GM21717 (cell line): ENCODE results near the gene ARHGAP24.

Source experiments
- ATAC-seq: cut with Tn5 transposase; IDR thresholded peaks from one replicate; pipeline ENCODE4 v1.9.1; 2021; ENCODE audit warnings: mild to moderate bottlenecking, moderate library complexity; ENCODE audit not compliant: unreplicated experiment

The ARHGAP24 gene

DNA sequence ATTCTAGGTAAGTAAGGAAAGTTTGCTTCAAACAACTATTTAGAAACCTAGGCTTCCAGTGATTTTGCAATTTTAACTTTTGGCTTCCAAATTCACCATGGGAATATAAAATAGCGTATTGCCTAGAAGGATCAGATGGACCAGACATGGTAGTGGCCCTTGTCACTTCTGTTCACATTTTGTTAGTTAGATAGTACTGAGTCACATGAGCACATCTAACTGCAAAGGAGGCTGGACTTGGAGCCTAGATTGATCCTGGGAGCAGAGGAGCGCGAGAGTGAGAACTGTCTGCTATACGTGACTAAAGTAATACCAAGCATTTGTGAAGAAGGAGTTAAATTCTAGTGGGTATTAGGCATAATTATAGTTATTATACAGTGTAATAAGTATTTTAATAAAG lies 102.4 kb downstream of the ARHGAP24 start:
- no peak for ATAC-seq

GRCh38 chr4:85579942-85580341 lies 105.0 kb downstream of the ARHGAP24 start:
- no peak for ATAC-seq

DNA sequence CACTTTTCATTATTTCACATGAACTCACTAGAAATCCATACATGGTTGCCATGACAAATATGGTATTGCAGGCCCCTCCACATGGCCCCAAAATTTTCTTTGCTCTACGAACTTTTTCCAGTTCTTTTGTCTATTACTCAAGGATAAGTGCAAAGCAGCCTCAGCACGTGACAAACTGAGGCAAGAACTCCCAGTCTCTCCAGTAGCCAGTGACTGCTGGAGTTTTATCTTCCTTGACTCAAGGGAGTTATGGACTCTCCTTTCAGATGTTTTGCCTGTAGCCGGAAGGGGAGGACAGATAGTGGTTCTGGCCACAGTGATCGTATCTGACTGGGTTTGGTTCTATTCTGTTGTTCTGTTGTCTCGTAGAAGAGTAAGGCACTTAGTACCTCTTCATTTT lies 105.5 kb downstream of the ARHGAP24 start:
- ATAC-seq: no peak

DNA sequence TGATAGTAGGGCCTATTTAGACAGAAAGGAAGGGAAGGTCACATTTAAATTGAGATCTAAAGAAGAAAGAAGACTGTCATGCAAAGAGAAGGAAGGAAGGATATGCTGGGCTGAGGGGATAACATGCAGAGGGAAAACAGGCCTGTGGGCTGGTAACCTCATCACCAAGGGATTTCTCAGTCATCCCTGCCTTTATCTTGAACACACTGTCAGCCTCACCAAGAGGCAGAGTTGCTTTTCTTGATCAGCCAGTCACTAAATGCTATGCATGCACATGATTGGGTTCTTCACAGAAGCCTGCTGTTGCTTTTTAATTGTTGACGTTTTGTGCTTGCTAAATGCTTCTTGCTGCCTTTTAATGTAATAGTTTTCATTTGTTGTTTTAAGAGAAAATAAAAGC lies 113.0 kb downstream of the ARHGAP24 start:
- ATAC-seq: no peak

- no peak for ATAC-seq
These were observed 116.6 kb downstream of the ARHGAP24 start for GRCh38 chr4:85591406-85592098.

GRCh38 chr4:85595098-85595775 lies 120.3 kb downstream of the ARHGAP24 start:
- no peak for ATAC-seq

DNA sequence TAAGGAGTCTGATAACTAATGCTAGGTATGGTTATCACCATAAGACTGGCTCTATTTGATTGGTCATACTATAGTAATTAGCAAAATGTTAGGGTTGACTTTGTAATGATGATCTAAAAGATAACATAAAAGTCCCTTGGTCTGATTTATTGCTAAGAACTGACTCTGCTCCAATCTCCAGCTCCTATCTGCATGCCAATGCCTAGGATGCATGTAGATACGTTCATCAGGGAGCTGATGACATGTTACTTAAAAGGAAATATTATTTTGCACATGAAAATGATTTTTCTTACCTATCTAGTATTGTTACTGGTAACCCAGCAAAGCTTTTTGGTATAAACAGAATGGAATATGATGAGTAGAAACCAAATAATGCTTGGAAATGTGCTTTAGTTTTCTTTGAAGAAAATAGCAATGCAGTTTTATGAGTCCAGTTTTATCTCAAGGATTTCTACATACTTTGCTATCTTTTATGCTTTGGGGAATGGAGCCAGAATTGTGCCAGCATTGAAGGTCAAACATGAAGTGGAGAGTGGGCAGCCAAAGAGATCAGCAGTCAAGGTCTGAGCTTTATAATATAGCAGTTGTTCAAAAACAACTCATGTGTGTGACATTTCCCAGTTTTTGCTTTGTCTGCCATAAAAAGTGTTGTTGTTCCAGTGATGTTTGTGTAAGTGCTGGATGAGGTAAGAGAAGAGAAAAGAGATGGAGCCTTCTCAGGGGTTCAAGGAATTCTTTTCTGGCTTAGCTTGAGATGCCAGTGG lies 121.0 kb downstream of the ARHGAP24 start:
- ATAC-seq: no peak

DNA sequence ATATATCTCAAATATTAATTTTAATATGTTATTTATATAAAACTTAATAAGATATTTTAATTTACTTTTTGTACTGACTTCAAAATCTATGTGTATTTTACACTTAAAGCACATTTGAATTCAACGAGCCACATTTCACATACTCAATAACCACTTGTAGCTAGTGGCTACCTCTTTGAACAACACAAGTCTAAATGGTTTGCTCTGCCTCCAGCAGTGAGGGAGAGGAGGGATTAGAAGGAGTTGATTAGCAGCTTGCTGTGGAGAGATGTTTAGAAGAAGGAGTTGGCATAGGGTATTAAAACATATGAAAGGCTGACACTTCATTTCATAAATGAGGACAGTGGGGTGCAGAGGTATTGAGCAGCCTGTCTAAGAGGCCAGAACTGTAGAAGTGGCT lies 124.0 kb downstream of the ARHGAP24 start:
- ATAC-seq: no peak

GRCh38 chr4:85600501-85600900 lies 125.6 kb downstream of the ARHGAP24 start:
- no peak for ATAC-seq

DNA sequence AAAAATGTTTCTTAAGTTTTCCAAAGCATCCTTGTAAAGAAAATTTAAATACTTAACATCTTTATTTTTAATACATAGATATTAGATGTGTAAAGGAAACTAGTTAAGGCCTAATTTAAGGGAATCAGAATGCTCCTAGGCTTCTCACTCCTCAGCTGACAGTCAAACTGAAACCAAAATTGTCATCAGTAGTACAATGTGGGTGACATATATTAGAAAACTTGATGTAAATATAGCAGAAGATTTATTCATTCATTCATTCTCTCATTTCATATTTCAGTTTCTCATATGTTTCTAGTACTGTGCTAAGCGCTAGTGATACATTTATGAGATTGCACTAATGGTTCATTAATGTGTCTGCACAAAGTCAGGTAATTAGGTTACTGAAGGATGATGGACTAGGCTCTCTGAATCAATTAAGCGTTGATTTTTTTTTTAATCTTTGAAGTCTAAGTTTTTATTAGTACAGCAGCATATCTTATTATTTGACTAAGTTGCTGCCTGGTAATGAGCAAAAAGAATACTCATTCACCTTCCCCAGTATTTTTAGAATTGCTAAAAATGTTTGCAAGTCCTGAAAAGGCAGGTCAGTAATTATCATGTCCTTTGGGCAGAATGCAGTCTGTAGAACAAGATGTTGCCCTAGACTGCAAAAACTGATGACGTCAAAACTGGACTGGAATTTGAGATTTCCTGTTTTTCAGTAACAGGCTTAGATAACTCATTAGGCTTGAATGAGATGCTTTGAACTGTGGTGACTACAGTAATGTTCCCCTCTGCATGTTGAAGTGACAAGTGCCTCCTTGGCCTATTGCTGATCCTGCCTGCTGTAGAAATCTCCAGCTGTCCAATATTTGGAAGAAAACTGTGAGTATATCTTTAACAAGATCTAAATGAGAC lies 128.7 kb downstream of the ARHGAP24 start:
- peak; percentile 60 for ATAC-seq

GRCh38 chr4:85606505-85606904 lies 131.6 kb downstream of the ARHGAP24 start:
- no peak for ATAC-seq

GRCh38 chr4:85607624-85608023 lies 132.7 kb downstream of the ARHGAP24 start:
- ATAC-seq: peak; percentile 69

DNA sequence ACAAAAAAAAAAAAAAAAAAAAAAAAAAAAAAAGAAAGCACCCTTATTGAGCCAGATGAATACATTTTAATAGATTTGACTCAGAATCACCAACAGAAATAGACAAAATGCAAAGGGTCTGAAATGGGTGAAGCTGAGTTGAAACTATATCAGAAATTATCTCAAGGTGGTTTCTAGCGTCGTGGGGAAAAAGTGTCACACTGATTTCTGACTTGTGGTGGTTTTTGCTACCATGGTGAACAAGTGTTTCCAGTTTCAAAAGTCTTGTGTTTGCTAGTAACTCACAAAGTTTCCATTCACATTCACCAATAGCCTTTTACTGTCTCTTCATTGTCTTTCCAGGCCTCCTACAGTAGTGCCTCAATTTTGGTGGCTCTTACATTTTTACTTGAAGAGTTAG lies 135.5 kb downstream of the ARHGAP24 start:
- peak; percentile 82 for ATAC-seq

GRCh38 chr4:85611661-85612060 lies 136.7 kb downstream of the ARHGAP24 start:
- ATAC-seq: no peak

DNA sequence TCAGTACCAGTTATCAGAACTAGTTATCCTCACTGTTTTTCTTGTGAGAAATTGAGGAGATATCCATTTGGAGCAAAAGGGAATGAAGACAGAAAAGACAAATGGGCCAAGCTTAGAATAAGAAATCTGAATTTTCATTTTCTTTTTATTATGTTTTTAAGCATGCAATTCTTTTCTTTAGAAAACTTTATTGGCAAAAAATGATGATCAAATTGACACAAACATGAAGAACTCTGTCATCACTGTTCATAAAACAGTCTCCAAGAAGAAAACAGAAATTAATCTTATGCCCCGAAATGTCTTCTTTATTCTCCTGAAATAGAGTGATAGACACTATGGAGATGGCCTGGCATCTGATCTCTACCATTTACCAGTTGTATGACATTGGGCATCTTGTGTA lies 139.0 kb downstream of the ARHGAP24 start:
- no peak for ATAC-seq

DNA sequence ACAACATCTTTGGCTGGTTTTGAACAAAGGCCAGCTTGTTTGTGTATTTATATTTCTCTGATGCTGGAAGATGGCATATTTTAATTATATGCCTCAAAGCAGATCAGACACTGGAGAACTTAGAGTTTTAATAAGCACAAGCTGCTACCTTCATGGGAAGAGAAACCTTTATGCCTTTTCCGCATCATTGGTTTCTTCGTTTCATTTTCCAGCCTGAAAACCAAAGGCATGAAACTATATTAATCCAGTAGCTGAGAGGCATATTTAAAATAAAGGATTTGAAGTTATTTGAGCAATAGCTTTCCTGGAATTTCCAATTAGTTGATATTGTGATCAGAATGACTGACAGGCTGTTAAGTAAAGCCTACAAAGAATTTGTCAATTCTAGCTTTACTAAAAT lies 141.0 kb downstream of the ARHGAP24 start:
- no peak for ATAC-seq

DNA sequence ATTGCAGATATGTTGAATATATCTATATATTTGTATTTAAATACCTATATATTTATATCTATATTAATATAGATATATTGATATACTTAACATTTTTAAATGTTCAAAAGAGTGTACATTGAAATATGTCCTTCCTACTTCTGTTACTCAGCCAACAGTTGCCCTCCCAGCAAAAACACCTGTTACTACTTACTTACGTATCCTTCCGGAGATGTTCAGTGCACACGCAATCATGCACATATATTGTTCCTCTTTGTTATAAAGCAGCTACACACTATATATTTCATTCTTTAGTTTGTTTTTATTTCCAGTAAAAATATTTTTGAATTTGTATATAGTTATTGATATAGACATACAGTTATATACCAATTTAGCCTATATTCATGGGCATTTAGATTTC lies 142.3 kb downstream of the ARHGAP24 start:
- ATAC-seq: no peak

DNA sequence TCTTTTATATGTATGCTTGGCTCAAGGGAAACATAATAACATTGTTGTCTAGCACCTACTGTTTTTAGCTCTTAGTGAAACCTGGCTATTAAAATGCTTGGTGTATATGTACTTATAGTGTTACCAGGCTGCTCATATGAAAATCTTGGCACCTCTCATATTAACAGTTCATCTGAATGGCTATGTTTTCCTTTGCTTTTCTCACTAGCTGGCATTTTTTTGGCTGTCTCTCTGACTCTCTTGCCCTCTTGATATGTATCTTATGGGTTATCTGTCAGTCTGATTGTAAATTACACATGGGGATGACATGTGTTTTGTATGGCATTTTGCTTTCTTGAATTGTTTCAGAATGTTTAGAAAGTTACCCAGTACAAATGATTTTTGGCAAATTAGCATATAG lies 158.0 kb downstream of the ARHGAP24 start:
- no peak for ATAC-seq

- no peak for ATAC-seq
These were observed 162.8 kb downstream of the ARHGAP24 start for GRCh38 chr4:85637778-85638177.

DNA sequence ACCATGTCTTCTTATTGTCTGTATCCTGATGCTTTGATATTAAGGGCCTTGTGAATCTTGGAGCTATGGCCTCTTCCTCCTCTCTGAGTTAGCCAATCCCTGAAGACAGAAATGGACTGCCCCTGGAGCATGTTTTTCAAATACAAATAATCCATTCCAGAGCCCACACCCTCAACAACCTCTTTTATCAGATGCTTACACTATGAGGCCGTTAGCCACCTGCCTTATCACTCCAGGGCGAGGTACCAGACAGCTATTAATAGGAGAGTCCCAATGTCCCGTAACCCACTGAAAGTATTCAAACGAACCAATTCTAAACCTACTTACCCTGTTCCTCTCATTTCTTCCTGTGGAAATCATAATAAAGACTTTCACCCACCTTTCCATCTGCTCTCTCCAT lies 165.0 kb downstream of the ARHGAP24 start:
- ATAC-seq: no peak
